ENCODE measurements around the gene PGC.

- TF ChIP-seq GATA2 (IDR thresholded peaks at IDR 0.05; ENCODE audit: low read depth, low read length) (no peak), GATA3 (IDR thresholded peaks at IDR 0.05; ENCODE audit: low read depth, low read length) (no peak)
These were observed 23.0 kb downstream of the PGC start for GRCh38 chr6:41724228-41724580.

Data from SH-SY5Y (cell line).